Sciatic nerve (tissue), 2 donors: ENCODE data around the gene IL10. TPM values are rescaled to one million over a fixed set of nuclear protein-coding genes. Genes with fewer than 3 reads are reported as not detected.
A peak's percentile ranks its signal among the peaks of the same experiment; 100 is the strongest.
"Not testable (repeated sequence)": the region's sequence is repeated elsewhere in the genome, so short reads cannot be mapped to it uniquely, and the experiment has no call there.

ENCODE experiments used
- ATAC-seq: fragments of 200-7000 bp; cut with Tn5 transposase; one replicate; pipeline ENCODE4 v1.9.1; 2020; ENCODE audit warnings: mild to moderate bottlenecking, moderate library complexity
- DNase-seq: peaks from one replicate; pipeline ENCODE4 v3.0.0-alpha.2; 2020; ENCODE audit warnings: low spot score
- intact Hi-C: fragments of 100-400 bp; cut with DNase I; formaldehyde crosslinking; loops from one replicate; pipeline ENCODE4 v1.14.2; 2022
- total RNA-seq: library from RNA; stranded (reverse); fragmentation: NEBNext Ultra II Directional; extraction: Animal tissue kit (Norgen Biotek cat#: 25700); gene quantifications from one replicate; pipeline ENCODE4 v1.2.1, GENCODE V29; 2021
- donor health status: DM: no; HTN: no; CAD: no.
- donor health status: DM: no; HTN: no; CAD: no.

IL10 gene
- total RNA-seq, 1 donor from 2014 or later = 1.1 TPM

DNA sequence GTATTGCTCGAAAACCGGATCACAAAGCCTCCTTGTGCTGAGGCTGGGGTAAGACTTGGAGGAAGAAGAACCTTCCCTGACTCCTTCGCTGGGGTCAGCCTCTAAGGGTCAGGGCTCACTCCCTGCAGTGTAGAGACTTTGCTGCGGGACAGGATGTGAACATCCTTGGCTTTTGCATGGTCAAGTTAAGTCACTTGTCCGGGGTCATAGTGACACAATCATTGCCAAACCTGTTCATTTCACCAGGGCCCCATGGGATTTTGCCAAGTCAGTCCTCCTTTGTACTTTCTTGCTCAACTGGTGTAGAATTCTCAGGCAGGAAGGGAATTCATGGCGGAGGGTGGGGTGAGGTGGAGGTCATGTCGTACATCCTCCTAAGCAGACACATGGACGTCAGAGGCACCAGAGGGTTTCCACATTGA lies 24.7 kb upstream of the IL10 start:
- no peak for DNase-seq
- no peak for ATAC-seq
- intact Hi-C loops = no loop called here

DNA sequence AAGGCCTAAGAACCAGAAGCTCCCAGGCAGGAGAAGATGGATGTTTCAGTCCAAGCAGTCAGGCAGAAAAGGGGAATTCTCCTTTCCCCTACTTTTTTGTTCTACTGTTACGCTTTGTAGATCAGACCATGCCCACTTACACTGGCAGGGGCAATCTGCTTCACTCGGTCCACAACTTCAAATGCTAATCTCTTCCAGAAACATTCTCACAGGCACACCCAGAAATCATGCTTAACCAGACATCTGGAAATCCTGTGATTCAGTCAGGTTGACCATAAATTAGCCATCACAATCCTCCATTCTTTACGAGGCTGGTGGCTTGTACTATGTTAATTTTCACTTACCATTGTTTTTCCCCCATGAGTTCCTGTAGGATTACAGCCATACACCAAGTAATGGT lies 23.8 kb upstream of the IL10 start:
- DNase-seq (no peak), ATAC-seq (no peak)
- intact Hi-C loops = no loop called here

DNA sequence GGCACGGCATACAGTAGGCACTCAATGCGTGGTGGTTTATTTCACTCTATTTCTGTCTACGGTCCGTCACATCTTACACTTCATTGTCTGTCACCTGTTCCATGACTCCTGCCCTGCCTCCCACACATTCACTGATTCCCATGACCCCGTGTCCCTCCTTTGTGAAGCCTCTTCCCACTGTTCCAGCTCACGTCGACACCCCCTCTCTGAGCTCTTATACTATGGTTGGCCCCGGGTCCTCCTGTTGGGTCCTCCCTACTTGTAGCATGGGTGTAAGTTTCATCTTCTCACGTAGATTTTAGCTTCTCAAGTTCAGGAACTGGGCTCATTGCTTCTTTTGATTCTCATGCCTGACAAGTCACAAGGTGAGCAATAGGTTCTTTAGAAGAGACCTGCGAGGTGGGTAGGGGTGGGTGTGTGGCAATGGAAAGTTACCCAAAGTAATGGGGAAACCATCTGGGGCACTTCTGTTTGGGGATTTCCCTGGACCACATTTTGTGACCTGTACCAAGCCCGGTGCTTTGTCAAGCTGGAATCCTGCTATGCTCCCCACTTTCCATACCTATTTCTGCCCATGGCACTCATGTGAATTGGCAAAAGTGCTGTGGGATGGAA lies 22.1 kb upstream of the IL10 start:
- no peak for ATAC-seq
- DNase-seq = no peak
- intact Hi-C loops = no loop called here

DNA sequence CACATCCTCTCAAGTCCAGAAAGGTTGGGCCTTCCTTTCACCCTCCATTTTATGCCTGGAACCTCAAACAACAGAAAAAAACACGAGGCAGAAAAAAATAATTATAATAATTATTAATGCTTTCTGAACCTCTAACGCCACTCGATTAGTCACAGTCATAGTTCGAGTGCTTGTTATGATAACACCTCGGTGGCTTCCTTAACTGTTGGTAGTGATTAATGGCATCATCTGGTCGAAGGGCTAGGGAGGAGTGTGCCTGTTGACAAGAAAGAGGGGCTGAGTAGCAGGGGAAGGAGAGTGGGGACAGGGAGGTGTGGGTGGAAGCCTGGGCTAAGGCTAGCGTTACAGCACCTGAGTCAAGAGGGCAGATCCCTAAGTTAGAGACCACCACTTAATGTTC lies 21.3 kb upstream of the IL10 start:
- intact Hi-C loops = no loop called here
- DNase-seq (no peak), ATAC-seq (no peak)

- DNase-seq = no peak
- no peak for ATAC-seq
- intact Hi-C loops = no loop called here
Observed at GRCh38 chr1:206792939-206793607, 20.8 kb upstream of the IL10 start.

DNA sequence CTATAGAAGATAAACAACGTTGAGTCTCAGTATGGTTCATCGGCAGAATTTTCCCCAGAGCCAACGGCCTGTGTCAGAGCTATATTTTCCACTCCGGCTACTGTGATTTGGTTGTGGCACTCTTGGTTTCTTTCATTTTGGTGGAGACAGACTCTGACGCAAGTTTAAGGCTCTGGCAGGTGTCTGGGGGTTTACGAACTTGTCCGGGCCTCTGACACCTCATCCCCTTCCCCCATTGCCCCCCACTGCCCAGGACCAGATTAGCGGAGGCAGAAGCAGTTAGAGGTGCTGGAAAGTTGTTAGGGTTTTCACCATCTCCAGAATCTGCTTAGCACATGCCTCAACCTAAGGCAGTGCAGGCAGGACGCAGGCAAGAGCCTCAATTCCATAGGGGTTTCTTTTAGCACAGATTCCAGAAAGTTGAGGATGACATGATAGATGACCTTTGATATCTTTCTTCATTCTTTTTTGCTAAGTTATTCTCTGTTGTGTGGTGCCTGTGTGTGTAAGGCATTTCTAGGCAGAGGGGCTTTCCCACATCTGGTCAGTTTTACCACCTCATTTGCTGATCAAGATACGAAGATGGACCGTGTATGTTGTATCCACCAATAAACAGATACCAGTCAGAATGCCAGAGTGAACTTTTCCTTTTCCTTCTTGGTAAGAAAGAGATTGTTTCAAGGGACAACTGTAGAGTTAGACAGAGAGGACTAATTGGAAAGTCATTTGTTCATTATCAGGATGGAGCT lies 18.4 kb upstream of the IL10 start:
- DNase-seq = no peak
- intact Hi-C loops = no loop called here
- no peak for ATAC-seq

DNA sequence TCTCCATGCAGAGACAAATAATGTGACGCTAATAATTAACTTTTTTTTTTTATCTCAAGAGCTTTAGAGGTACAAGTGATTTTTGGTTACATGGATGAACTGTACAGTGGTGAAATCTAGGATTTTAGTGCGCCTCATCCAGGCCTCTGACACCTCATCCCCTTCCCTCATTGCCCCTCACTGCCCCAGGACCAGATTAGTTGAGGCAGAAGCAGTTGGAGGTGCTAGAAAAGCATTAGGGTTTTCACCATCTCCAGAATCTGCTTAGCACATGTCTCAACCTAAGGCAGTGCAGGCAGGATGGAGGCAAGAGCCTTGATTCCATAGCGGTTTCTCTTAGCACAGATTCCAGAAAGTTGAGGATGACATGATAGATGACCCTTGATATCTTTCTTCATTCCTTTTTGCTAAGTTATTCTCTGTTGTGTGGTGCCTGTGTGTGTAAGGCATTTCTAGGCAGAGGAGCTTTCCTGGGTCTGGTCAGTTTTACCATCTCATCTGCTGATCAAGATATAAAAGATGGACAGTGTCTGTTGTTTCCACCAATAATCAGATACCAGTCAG lies 16.3 kb upstream of the IL10 start:
- DNase-seq (no peak), ATAC-seq (no peak)
- intact Hi-C loops = no loop called here

DNA sequence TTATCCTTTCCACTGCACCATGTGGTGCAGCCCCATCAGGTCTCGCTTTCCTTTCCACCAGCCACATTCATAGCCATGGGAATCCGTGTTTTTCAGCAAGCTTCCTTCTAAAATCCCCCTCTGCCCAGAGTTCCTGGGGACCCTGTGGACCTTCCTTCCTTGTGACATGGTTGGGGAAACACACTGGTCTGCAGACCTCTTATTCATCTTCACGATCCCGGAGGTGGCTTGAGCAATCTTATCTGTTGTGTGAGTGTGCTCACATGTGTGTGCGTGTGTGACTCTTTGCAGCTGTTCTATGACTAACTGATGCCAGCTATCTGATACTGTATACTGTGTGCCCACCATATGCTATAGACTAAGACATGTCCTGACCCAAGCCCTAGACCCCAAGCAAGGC lies 15.6 kb upstream of the IL10 start:
- DNase-seq = no peak
- ATAC-seq = no peak
- intact Hi-C loops = no loop called here

GRCh38 chr1:206786212-206786886 lies 14.1 kb upstream of the IL10 start:
- DNase-seq (no peak), ATAC-seq (no peak)
- intact Hi-C loops = no loop called here

GRCh38 chr1:206785182-206785765 lies 13.0 kb upstream of the IL10 start:
- ATAC-seq (no peak), DNase-seq (no peak)
- intact Hi-C loops = no loop called here

DNA sequence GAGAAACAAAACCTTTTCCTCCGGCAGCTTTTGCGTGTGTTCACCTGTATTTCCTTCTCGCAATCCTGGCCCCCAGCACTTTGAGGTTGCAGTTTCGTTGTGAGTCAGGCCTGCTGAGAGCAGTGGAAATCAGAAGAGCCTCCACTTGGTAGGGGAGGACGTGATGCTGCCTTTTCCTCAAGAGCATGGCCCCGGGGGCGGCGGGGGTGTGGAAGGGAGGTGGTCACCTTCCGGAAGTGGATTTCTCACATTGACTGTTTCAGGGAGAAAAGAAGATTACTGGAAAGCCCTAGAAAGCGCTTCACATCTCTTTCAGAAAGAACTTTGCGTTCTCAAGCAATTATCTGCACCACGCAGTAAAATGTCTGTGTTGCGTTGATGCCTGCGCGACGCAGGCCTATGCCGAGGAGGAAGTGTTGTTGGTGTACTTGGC lies 12.2 kb upstream of the IL10 start:
- no peak for ATAC-seq
- no peak for DNase-seq
- intact Hi-C loops = no loop called here

DNA sequence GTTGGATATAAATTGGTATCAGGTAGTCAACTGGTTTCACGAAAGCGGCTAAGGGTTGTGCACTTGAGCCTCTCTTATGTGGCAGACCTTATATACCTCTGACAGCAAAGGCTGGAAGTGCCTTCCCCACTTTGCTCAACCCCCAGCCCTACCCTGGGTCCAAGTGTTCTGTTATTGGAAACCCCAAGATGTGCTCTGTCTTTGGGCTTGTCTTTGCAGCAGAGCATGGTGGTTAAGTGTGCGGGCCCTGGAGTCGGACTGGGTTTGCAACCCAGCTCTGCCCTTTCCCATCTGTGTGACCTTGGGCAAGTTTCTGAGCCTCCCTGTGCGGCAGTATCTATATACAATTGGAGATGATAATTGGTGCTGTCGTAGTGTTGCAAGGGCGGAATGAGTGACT lies 11.2 kb upstream of the IL10 start:
- no peak for DNase-seq
- ATAC-seq = no peak
- intact Hi-C loops = no loop called here

- no peak for ATAC-seq
- intact Hi-C loops = no loop called here
- DNase-seq = no peak
Observed at GRCh38 chr1:206782448-206782847, 10.2 kb upstream of the IL10 start.

DNA sequence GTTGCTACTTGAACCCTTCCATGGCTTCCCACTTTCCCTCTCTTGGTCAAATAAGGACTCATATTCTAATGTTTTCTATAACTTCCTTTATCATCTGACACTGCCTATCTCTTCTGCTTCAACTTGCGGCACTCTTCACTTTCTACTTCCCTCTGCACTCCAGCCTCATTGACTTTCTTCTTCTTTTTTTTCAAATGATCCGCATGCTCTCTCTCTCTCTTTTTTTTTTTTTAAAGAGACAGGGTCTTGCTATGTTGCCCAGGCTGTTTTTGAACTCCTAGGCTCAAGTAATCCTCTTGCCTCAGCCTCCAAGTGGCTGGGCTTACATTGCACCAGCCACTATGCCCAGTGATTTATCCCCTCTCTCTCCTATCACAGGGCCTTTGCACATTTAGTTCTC lies 7.3 kb upstream of the IL10 start:
- no peak for DNase-seq
- peak; percentile 13 for ATAC-seq
- intact Hi-C loops = no loop called here

DNA sequence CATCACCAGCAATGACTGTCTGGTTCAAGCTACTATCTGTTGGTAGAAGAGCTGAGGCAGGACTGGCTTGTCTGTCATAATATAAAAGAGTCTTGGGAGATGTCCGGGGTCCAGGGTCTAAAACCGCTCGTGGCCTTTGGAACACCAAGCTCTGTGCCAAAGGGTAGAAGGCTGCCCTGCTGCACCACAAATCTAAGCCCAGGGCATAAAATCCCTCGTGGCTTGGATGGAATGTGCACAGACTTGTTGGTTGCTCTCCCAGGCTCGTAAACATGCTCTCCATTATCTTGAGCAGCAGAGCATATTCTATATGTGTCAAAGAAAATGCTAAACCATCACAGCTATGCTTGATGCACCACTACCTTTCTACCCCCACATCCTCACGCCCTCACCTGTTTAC lies 6.6 kb upstream of the IL10 start:
- intact Hi-C loops, ATAC-seq, DNase-seq: not testable (repeated sequence)

GRCh38 chr1:206778031-206778430 lies 5.7 kb upstream of the IL10 start:
- intact Hi-C loops = no loop called here
- DNase-seq = no peak
- no peak for ATAC-seq

- DNase-seq (no peak), ATAC-seq (no peak)
- intact Hi-C loops = no loop called here
Observed at GRCh38 chr1:206776229-206776628, 3.9 kb upstream of the IL10 start.

DNA sequence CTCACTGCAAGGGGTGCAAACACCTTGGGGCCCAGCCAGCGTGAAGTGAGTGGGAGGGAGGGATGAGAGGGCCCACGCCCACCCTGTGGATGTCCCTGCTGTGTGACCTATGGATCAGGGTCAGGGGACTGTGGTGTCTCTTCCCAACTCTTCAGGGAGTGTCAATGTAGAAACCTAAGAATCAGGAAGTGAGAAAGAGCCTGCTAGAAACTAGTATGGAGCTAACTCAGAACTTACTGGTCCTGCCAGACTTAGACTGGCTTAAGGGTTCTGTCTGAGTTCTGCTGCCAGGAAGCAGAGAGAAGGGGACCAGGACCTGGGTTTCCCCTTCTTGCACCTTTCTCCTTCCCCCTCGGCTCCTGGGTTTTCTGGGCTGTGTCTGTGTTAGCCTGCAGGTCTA lies 1.8 kb upstream of the IL10 start:
- ATAC-seq = peak; percentile 23
- no peak for DNase-seq
- intact Hi-C loops = no loop called here

- intact Hi-C loops = no loop called here
- DNase-seq (no peak), ATAC-seq (no peak)
Observed at GRCh38 chr1:206771338-206771692, 979 bp downstream of the IL10 start.
